ENCODE data around the gene MESP2.

GRCh38 chr15:89823836-89824606 lies 47.9 kb downstream of the MESP2 start:
- TF ChIP-seq CTCF (IDR thresholded peaks at IDR 0.05; ENCODE audit: low read length) (no peak), EZH2 (optimal IDR thresholded peaks at IDR 0.05; ENCODE audit: low read depth, low read length) (no peak), EZH2phosphoT487 (IDR thresholded peaks at IDR 0.05; ENCODE audit: low read length) (no peak)
